GM06990 (cell line): ENCODE measurements around the gene CLEC2L.

Source experiments
- DNase-seq: peaks from one replicate; pipeline ENCODE4 v3.0.0-alpha.2; 2011; ENCODE audit not compliant: insufficient read length; ENCODE audit errors: extremely low read depth
- H3K27me3 ChIP-seq: replicated peaks from 2 replicates; pipeline ENCODE4 v1.6.0; 2011; ENCODE audit warnings: low read length; ENCODE audit not compliant: control insufficient read depth, insufficient read depth
- H3K36me3 ChIP-seq: 2 replicates; pipeline ENCODE4 v1.5.1; 2011; ENCODE audit warnings: low read length; ENCODE audit not compliant: control insufficient read depth, insufficient read depth
- H3K4me3 ChIP-seq: replicated peaks from 2 replicates; pipeline ENCODE4 v1.5.1; 2011; ENCODE audit warnings: low read depth, mild to moderate bottlenecking, control low read depth, low read length
- TF ChIP-seq, protein P1 (sequence below): IDR thresholded peaks from 2 replicates; pipeline ENCODE4 v1.5.1; 2011; ENCODE audit warnings: low read length, control low read depth, mild to moderate bottlenecking, inconsistent platforms; ENCODE audit not compliant: insufficient read depth, poor library complexity, severe bottlenecking

The CLEC2L gene

DNA sequence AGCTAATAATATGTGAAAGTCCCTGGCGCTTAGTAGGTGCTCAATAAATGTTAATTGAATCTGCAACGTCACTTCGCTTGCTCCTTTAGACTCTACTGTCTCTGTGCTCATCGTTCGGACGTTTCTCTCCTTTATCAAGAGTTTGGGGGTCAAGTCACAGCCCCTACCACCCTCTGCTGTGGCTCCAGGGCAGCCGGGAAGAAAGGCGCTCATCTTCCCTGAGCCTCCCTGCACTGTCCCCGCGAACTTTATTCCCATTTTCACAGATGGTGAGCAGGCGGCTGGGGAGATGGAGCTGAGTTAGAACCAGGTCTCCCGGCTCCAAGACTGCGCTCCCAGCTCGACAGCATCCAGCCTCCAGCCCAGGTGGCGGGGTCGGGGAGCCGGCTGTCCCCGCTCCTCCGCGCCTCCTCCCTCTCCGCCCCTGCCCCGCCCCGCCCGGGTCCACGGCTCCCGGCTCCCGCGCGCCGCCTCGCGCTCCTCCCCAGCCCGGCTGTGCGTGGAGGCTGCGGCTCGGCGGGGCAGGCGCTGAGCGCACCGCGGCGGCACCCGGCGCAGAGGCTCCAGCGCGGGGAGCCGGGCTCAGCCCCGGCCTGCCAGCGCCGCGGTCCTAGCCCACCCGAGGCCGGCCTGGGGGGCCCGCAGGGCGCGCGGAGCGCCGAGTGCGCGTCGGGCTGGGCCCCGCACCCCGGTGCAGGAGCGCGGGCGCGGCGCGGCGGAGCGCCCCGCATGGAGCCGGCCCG lies at the start of gene CLEC2L:
CLEC2L (plus strand) TSS at position 487 of the 743 bp plus-strand sequence; CDS start at position 730, 243 bp downstream.
- TF ChIP-seq, protein P1, sequence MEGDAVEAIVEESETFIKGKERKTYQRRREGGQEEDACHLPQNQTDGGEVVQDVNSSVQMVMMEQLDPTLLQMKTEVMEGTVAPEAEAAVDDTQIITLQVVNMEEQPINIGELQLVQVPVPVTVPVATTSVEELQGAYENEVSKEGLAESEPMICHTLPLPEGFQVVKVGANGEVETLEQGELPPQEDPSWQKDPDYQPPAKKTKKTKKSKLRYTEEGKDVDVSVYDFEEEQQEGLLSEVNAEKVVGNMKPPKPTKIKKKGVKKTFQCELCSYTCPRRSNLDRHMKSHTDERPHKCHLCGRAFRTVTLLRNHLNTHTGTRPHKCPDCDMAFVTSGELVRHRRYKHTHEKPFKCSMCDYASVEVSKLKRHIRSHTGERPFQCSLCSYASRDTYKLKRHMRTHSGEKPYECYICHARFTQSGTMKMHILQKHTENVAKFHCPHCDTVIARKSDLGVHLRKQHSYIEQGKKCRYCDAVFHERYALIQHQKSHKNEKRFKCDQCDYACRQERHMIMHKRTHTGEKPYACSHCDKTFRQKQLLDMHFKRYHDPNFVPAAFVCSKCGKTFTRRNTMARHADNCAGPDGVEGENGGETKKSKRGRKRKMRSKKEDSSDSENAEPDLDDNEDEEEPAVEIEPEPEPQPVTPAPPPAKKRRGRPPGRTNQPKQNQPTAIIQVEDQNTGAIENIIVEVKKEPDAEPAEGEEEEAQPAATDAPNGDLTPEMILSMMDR: no peak
- Histone ChIP-seq H3K36me3 (no peaks in the 10 kb centered on the region), H3K27me3 (no peaks in the 10 kb centered on the region; the same call in 1 of the 2 replicates), H3K4me3 (no peak within 1 kb of the TSS)
- DNase-seq: no peak

DNA sequence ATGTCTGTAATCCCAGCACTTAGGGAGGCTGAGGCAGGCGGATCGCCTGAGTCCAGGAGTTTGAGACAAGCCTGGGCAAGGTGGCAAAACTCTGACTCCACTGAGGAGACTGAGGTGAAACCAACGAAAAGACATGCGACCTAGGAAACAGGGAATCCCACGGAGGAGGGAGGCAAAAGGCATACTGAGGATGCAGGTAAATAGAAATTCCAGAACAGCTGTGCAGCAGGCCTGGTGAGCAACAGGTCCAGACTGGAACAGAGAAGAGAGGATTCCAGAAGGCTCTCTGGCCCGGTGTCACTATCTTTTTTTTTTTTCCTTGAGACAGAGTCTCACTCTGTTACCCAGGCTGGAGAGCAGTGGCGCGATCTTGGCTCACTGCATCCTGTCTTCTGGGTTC lies 47.3 kb upstream of the CLEC2L start:
- TF ChIP-seq, protein P1: no peak
- no peaks in the 10 kb centered on the region for H3K36me3 ChIP-seq
- DNase-seq: no peak
- no peak overlapping the region for H3K4me3 ChIP-seq
- no peaks in the 10 kb centered on the region for H3K27me3 ChIP-seq

DNA sequence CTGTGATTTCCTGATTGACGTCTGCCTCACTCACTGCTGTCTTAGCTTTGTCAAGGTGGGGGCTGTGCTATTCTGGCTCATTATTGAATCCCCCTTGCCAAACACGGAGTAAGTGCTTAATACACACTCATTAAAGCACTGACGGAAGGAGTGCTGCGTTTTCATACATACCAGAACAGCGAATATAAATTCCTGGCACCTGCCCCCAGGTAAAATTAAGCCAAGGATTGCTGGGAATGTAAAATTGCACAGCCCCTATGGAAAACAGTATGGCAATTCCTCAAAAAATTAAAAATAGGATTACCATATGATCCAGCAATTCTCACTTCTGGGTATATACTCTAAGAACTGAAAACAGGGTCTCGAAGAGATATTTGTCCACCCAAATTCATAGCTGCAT lies 46.6 kb upstream of the CLEC2L start:
- TF ChIP-seq, protein P1: no peak
- H3K36me3 ChIP-seq: no peaks in the 10 kb centered on the region
- H3K27me3 ChIP-seq: no peaks in the 10 kb centered on the region
- no peak for DNase-seq
- H3K4me3 ChIP-seq: no peak overlapping the region

DNA sequence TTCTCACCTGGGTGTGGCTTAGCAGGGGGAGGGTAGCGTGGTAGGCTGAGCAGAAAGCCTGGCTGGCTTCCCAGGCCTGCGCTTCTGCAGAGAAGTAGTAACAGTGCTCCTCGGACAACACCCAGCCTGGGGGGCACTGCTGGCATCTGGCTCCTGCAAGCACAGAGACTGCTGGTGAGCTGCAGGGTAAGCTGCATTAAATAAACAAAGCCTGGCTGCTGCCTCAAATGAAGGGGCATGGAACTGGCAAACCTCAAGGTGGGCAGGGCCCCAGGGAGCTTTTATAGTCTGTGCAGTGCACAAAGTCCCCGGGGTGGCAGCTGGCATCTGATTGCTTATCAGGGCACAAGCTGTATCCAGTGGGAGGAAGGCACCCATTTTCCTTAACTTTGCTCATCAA lies 43.9 kb upstream of the CLEC2L start:
- no peaks in the 10 kb centered on the region; the same call in 1 of the 2 replicates for H3K27me3 ChIP-seq
- H3K4me3 ChIP-seq: no peak overlapping the region
- TF ChIP-seq, protein P1: no peak
- no peak for DNase-seq
- H3K36me3 ChIP-seq: no peaks in the 10 kb centered on the region

DNA sequence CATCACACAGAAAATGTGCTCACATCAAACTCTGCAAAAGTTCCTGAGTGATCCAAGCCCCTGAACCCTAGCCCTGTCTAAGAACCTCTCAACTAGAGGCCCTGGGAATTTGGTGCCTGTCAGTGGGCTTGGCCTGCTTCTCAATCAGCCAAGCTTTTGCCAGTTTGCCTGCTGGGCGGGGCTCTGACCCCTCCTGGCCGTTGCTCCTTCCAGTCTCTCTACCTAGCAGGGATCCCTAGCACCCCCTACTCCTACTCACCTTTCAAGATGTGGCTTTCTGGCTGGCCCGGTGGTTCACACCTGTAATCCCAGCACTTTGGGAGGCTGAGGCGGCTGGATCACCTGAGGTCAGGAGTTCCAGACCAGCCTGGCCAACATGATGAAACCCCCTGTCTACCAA lies 42.1 kb upstream of the CLEC2L start:
- H3K36me3 ChIP-seq: no peaks in the 10 kb centered on the region
- DNase-seq: no peak
- TF ChIP-seq, protein P1: no peak
- no peaks in the 10 kb centered on the region; the same call in 1 of the 2 replicates for H3K27me3 ChIP-seq
- no peak overlapping the region for H3K4me3 ChIP-seq

DNA sequence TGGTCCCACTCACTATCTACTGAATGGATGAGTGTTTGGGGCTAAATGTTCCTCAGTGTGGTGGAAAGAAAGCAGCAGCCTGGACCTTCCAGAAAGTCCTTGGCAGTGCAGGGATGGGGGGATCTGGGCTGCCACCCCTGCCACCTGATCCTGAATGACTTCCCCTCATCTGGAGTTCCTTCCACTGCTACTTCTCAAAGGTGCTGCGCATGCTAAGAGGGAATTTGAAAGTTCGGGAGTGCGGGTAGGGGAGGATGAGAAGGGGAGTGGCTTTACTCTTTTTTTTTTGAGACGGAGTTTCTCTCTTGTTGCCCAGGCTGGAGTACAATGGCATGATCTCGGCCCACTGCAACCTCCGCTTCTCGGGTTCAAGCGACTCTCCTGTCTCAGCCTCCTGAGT lies 41.4 kb upstream of the CLEC2L start:
- TF ChIP-seq, protein P1: no peak
- no peak overlapping the region for H3K4me3 ChIP-seq
- no peak for DNase-seq
- no peaks in the 10 kb centered on the region for H3K36me3 ChIP-seq
- no peaks in the 10 kb centered on the region; the same call in 1 of the 2 replicates for H3K27me3 ChIP-seq
